ENCODE measurements around the gene MAP4K2. TPM values are rescaled to one million over a fixed set of nuclear protein-coding genes. Genes with fewer than 3 reads are reported as not detected.

Gene MAP4K2
- total and polyA plus RNA-seq, 2 of the 4 experiments (the other 2 are of a cell fraction): 11.7 to 16.6 TPM

- ChIA-PET POLR2A (ENCODE audit: unreplicated experiment) (no interaction called here), CTCF (no interaction called here)
- Histone ChIP-seq H3K56ac (ENCODE audit: extremely low read depth, insufficient read depth, low read length) (no peak overlapping the region), H2AFZ (replicated peaks; ENCODE audit: low read length, poor library complexity) (no peak overlapping the region), H3K4ac (ENCODE audit: low read depth, low read length) (no peak overlapping the region), H2AK9ac (replicated peaks; ENCODE audit: low read depth, low read length, poor library complexity) (peak overlapping the region; percentile 24), H3K36me3 (ENCODE audit: control insufficient read depth, insufficient read depth, low read length) (0 out of 2 replicates have a peak, but pooled peaks cover 2% of the 10 kb centered on the region), H3K79me1 (ENCODE audit: low read depth in 1 of 2, low read length in 2 of 2) (no peaks in the 10 kb centered on the region), H3K14ac (replicated peaks; ENCODE audit: low read depth, low read length) (no peak overlapping the region), H3K9me1 (ENCODE audit: insufficient read depth, low read length) (0 out of 2 replicates have a peak, but pooled peaks cover 3% of the 10 kb centered on the region), H3K4me1 (ENCODE audit: control insufficient read depth, insufficient read depth, low read length) (peaks cover 3% of the 10 kb centered on the region; the same call in 1 of the 2 replicates), H2BK5ac (ENCODE audit: low read depth, low read length, poor library complexity, severe bottlenecking) (no peak overlapping the region), H3K18ac (ENCODE audit: low read depth, low read length) (no peak overlapping the region), H4K91ac (ENCODE audit: insufficient read depth, low read depth, low read length) (no peak overlapping the region), H2AK5ac (ENCODE audit: low read depth, low read length) (no peak overlapping the region), H4K5ac (ENCODE audit: low read depth, low read length) (no peak overlapping the region), H3K27me3 (ENCODE audit: control insufficient read depth, insufficient read depth, low read length) (no peaks in the 10 kb centered on the region), H3K23ac (ENCODE audit: low read depth, low read length) (no peak overlapping the region), H3K4me2 (ENCODE audit: low read depth, low read length) (no peak overlapping the region), H3K9me3 (ENCODE audit: control insufficient read depth, insufficient read depth, low read length) (no peaks in the 10 kb centered on the region), H4K8ac (ENCODE audit: low read depth in 2 of 2, low read length in 2 of 2) (no peak overlapping the region), H3K4me3 (ENCODE audit: insufficient read depth, low read depth, low read length) (no peak overlapping the region), H3K9ac (ENCODE audit: low read depth, low read length) (no peak overlapping the region), H2BK20ac (ENCODE audit: low read depth, low read length) (no peak overlapping the region), H3K27ac (ENCODE audit: insufficient read depth, low read length) (no peak overlapping the region), H2BK15ac (ENCODE audit: low read depth, low read length) (no peak overlapping the region), H2BK120ac (ENCODE audit: low read depth, low read length) (no peak overlapping the region), H4K20me1 (ENCODE audit: insufficient read depth, low read length) (peaks cover 5% of the 10 kb centered on the region)
- in situ Hi-C loops (cut with MboI; ENCODE audit: low sequenced_read_pairs): no loop called here
- no peak for ATAC-seq (ENCODE audit: low read depth)
- no peak for TF ChIP-seq CTCF (conservative IDR thresholded peaks at IDR 0.05; ENCODE audit: low read depth, low read length)
- TF ChIP-seq FOS (IDR thresholded peaks at IDR 0.05; ENCODE audit: low read depth, low read length): no peak
- no peak for TF ChIP-seq RAD21 (IDR thresholded peaks at IDR 0.05; ENCODE audit: low read length)
- no peak for TF ChIP-seq USF2 (IDR thresholded peaks at IDR 0.05; ENCODE audit: low read depth, low read length)
- no peak for TF ChIP-seq NFE2L2 (IDR thresholded peaks at IDR 0.05; ENCODE audit: low read depth, low read length)
- TF ChIP-seq SMC3 (IDR thresholded peaks at IDR 0.05; ENCODE audit: low read depth, low read length): no peak
- TF ChIP-seq BHLHE40 (IDR thresholded peaks at IDR 0.05; ENCODE audit: low read depth, low read length): no peak
- TF ChIP-seq RCOR1 (IDR thresholded peaks at IDR 0.05; ENCODE audit: insufficient replicate concordance, low read length): no peak
- TF ChIP-seq ELK1 (IDR thresholded peaks at IDR 0.05; ENCODE audit: borderline replicate concordance, low read depth, low read length): no peak
- no peak for TF ChIP-seq MAFK (IDR thresholded peaks at IDR 0.05; ENCODE audit: low read depth, low read length)
- no peak for TF ChIP-seq MAZ (IDR thresholded peaks at IDR 0.05; ENCODE audit: borderline replicate concordance, low read depth, low read length)
- TF ChIP-seq RFX5 (IDR thresholded peaks at IDR 0.05; ENCODE audit: low read depth, low read length): no peak
- TF ChIP-seq MXI1 (IDR thresholded peaks at IDR 0.05; ENCODE audit: borderline replicate concordance, low read depth, low read length): no peak
- no peak for TF ChIP-seq CEBPB (IDR thresholded peaks at IDR 0.05; ENCODE audit: low read depth, low read length)
- TF ChIP-seq POLR2A (IDR thresholded peaks at IDR 0.05; ENCODE audit: low read depth, low read length): no peak
- TF ChIP-seq CHD1 (IDR thresholded peaks at IDR 0.05; ENCODE audit: low read depth, low read length): no peak
- dilution Hi-C loops (cut with HindIII; ENCODE audit: low sequenced_read_pairs, unreplicated experiment): no loop called here
- WGBS, 2 experiments (ENCODE audit: extremely low coverage in 2 of 2, insufficient read length in 1 of 2): 67% methylated on average over 3 of the region's 13 CpGs; no CpG with 5 or more reads in 1 of the 2 experiments
- no peak for DNase-seq
- no TSS peak for BruUV-seq (replicated peaks)
- intact Hi-C loops (cut with micrococcal nuclease): no loop called here
Measured at GRCh38 chr11:64755681-64756361, 47.2 kb downstream of the MAP4K2 start.

All from IMR-90 (cell line).